ENCODE data around the gene ALOXE3.

DNA sequence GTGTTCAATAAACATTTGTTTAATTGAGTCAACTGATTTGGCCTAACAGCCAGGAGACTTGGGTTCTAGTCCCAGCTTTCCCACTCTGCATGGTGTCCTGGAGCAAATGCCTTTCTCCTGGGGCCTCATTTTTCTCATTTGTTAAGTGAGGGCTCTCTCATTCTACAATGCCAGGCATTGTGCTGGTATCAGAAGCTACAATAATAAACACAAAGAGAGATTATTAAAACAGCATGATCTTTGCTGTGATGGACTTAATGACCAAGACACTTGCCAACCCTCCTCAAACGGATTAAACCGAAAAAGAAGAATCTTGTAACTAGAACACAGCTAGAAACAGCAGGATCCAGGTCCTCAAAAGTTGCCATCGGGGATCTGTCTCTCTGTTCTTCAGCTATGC, 49.2 kb upstream of the ALOXE3 start:
- TF ChIP-seq, protein P1, sequence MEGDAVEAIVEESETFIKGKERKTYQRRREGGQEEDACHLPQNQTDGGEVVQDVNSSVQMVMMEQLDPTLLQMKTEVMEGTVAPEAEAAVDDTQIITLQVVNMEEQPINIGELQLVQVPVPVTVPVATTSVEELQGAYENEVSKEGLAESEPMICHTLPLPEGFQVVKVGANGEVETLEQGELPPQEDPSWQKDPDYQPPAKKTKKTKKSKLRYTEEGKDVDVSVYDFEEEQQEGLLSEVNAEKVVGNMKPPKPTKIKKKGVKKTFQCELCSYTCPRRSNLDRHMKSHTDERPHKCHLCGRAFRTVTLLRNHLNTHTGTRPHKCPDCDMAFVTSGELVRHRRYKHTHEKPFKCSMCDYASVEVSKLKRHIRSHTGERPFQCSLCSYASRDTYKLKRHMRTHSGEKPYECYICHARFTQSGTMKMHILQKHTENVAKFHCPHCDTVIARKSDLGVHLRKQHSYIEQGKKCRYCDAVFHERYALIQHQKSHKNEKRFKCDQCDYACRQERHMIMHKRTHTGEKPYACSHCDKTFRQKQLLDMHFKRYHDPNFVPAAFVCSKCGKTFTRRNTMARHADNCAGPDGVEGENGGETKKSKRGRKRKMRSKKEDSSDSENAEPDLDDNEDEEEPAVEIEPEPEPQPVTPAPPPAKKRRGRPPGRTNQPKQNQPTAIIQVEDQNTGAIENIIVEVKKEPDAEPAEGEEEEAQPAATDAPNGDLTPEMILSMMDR (IDR thresholded peaks at IDR 0.05; ENCODE audit: borderline replicate concordance, extremely low read depth, low read length, poor library complexity, severe bottlenecking), result no peak
- no peak for TF ChIP-seq EZH2 (IDR thresholded peaks at IDR 0.05; ENCODE audit: borderline replicate concordance, low read depth, low read length, severe bottlenecking)

Measured in DND-41 (cell line).